Motor neuron (in vitro differentiated cells): ENCODE data around the gene ATG2B. TPM values are rescaled to one million over a fixed set of nuclear protein-coding genes. Genes with fewer than 3 reads are reported as not detected.

Experiments used
- ATAC-seq, 8 experiments: fragments of 200-7000 bp; cut with Tn5 transposase; replicated peaks in 6 of 8; 2 replicates each; pipeline ENCODE4 v1.8.0; 2021; ENCODE audit warnings: mild to moderate bottlenecking in 8 of 8, moderate library complexity in 8 of 8
- H3K27ac ChIP-seq, 2 donors: fragments of 250-450 bp; sonication (Bioruptor Pico); 2 replicates each; pipeline ENCODE4 v1.9.0; 2021; ENCODE audit warnings: antibody characterized with exemption in 2 of 2, mild to moderate bottlenecking in 2 of 2, moderate library complexity in 1 of 2
- H3K4me1 ChIP-seq, 2 donors: fragments of 250-450 bp; sonication (Bioruptor Pico); replicated peaks in 1 of 2; 2 replicates each; pipeline ENCODE4 v1.6.1; 2021; ENCODE audit warnings: antibody characterized with exemption in 2 of 2, mild to moderate bottlenecking in 2 of 2, moderate library complexity in 1 of 2
- H3K4me3 ChIP-seq, 5 donors: fragments of 250-450 bp; sonication (Bioruptor Pico); 2 replicates each; pipeline ENCODE4 v1.9.0; 2021; ENCODE audit warnings: antibody characterized with exemption in 5 of 5, mild to moderate bottlenecking in 5 of 5, moderate library complexity in 4 of 5
- WGBS, 10 experiments: fragments of 450-650 bp; shearing (Covaris generic); methylation state at CpG; one replicate each; pipeline ENCODE4 v1.0.0; 2022; 5-methylcytosine and 5-hydroxymethylcytosine counted together
- in situ Hi-C, 9 experiments: fragments of 400-800 bp; cut with MboI; loops; one replicate each; pipeline ENCODE4 v1.15.0; 2021; ENCODE audit warnings: low sequenced_read_pairs in 9 of 9, low pct_unique_long_range_greater_than_20kb in 2 of 9; ENCODE audit not compliant: unreplicated experiment in 9 of 9
- total RNA-seq, 8 experiments: library from RNA; unstranded; fragments of 300-600 nt; gene quantifications; 2 replicates each; pipeline versions ENCODE4 v1.2.3 to v1.2.4, GENCODE V29; 2022

ATG2B gene
- total RNA-seq, 8 experiments from 2014 or later = 11.1 to 27.3 (median 16.7) TPM

DNA sequence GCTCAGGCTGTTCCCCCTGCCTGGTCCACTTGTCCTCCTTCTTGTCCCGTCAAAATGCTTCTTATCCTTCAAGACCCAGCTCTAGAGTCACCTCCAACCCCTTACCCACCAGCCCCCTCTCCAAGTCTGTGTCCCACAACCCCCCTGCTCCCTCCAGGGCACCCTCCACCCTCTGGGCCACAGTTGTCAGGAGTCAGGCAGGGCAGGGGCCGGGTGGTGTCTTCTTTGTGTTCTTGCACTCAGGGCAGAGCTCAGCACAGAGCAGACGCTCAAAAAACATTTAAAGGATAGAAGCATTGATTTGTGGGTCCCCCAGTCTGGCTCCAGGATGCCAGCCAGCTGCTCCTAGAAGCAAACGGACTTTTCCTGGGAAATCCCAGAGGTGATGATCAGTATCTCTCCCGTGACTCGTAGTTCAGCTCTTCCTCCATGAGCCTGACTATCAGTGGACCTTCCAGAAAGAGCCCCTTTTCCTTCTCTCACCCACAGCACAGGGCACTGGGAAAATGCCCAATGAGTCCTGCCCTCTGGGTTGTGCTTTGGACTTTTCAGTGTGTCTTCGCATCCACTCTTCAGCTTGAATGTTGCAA lies 124.4 kb downstream of the ATG2B start:
- no peak for ATAC-seq
- in situ Hi-C loops = no loop called here
- WGBS, 10 experiments = 83 to 100% (median 93%) methylated on average over 1 to 4 of the region's 7 CpGs; no CpG with 5 or more reads in 5 of the 10 experiments
- no peak overlapping the region for H3K4me3 ChIP-seq
- H3K4me1 ChIP-seq = no peaks in the 10 kb centered on the region
- no peak overlapping the region for H3K27ac ChIP-seq

DNA sequence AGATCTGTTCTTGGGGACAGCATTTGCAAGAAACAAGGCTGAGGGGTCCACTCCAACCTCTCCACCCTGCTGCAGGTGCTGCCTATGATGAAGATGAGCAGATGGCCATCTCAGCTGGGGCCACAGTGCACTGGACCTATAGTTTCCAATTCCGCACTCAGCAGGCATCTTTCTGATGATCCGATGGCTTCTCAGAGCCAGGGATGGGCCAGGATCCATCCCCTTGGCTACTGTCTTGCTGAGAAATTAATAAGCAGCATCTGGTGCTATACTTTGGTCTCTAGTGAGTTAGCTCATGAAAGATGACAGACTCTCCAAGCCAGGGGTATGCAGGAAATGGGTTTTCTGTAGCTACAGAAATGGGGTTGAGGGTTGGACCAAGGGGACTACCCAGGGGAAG lies 125.5 kb downstream of the ATG2B start:
- no peak overlapping the region for H3K4me3 ChIP-seq
- 75 to 100% methylated on average over 1 of the region's 2 CpGs; no CpG with 5 or more reads in 8 of the 10 experiments for WGBS, 10 experiments
- ATAC-seq = no peak
- in situ Hi-C loops = no loop called here
- no peaks in the 10 kb centered on the region for H3K4me1 ChIP-seq
- H3K27ac ChIP-seq = no peak overlapping the region

DNA sequence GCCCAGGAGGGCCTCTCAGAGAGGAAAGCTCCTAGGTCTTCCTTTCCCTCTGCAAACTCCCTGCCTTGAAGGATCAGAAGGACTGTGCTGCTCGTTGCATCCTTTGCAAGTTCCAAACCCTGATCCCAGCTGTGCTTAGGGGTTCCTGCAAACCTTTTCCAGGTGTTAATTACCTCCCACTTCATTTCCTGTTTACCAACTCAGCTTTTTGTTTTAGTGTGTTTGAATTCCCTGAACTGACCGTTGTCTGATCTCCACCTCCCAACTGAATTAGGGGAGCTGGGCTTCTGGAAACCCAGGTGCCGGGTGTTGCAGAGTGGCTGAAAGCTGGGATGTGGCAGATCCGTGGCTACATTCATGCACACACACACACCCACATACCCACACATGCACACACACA lies 127.7 kb downstream of the ATG2B start:
- in situ Hi-C loops = no loop called here
- H3K4me1 ChIP-seq = no peaks in the 10 kb centered on the region
- H3K4me3 ChIP-seq = no peak overlapping the region
- WGBS, 10 experiments = 50 to 100% (median 86%) methylated on average over 1 to 4 of the region's 4 CpGs; no CpG with 5 or more reads in 1 of the 10 experiments
- no peak for ATAC-seq
- H3K27ac ChIP-seq = no peak overlapping the region

DNA sequence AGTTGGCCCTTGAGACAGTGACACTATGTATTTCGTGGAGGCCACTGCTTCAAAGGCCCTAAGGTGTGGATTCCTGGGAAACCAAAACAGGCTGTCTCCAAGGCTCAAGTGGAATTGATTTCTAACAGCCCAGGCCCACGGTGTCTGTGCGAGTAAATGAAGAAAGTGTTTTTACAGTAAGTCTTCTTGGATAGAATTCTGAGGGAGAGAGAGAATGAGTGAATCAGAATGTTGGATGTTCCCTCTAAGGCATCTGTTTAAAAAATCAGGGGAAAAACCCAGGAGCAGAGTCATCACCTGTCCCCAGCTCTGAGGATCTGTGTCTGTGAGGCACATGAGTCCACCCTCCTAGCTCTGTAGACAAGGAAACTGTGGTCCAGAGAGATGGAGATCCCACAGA lies 129.5 kb downstream of the ATG2B start:
- Histone ChIP-seq H3K4me1 (no peaks in the 10 kb centered on the region), H3K4me3 (no peak overlapping the region), H3K27ac (no peak overlapping the region)
- WGBS, 10 experiments = 81 to 90% (median 83%) methylated on average over 2 to 3 of the region's 3 CpGs; no CpG with 5 or more reads in 7 of the 10 experiments
- in situ Hi-C loops = no loop called here
- peak in 1 of 8 experiments; percentile 1 for ATAC-seq

DNA sequence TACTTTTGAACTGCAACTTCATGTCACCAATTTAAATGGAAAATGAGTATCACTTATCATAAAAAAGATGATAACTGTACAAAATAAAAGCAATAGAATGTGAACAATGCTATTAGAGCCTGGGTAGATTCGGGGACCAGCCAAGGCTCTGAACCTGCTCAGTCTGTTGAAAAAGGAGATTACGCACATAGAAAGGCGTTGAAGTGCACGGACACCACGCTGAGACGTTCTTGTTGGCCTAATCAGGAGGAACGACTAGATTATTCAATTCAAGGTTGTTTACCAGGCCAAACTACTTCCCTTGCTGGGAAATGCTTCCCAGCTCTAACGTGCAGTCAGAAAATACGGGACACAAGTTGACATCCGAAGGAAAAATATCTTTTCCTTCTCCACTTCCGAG lies 130.6 kb downstream of the ATG2B start:
- whole genome bisulfite sequencing, 10 experiments = 46 to 100% (median 76%) methylated on average over 3 to 9 of the region's 11 CpGs
- no peak overlapping the region for H3K27ac ChIP-seq
- in situ Hi-C loops = no loop called here
- H3K4me3 ChIP-seq = no peak overlapping the region
- ATAC-seq = no peak
- H3K4me1 ChIP-seq = no peaks in the 10 kb centered on the region

DNA sequence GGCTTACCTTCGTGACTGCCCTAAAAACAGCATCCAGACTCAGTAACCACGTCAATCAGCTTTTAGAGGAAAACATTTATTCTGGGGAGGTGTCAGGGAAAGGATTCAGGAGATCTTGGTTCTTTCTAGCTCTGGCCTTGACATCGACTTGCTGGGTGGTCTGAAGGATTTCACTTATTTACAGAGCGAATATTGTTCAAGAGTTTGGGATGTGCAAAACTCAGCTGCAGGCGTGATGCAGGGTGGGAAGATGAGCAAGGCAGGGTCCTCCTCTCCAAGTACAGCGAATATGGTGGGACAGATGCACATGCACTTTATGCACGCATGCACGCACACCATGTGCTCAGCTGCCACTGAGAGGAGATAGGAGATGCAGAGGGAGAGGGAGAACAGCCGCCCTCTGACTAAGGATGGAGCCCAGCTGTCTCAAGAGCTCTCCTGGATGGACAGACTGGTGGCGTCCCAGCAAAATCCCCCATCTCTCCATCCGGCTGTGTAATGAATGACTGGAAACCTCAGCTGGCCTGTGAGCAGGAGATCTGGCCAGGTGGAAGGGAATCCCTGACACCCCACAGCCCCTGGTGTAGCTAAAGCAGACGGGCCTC lies 131.5 kb downstream of the ATG2B start:
- Histone ChIP-seq H3K4me1 (no peaks in the 10 kb centered on the region), H3K27ac (no peak overlapping the region), H3K4me3 (no peak overlapping the region)
- 55 to 93% (median 80%) methylated on average over 1 to 9 of the region's 12 CpGs; no CpG with 5 or more reads in 3 of the 10 experiments for WGBS, 10 experiments
- in situ Hi-C loops = no loop called here
- peak in 1 of 8 experiments; percentile 2 for ATAC-seq

DNA sequence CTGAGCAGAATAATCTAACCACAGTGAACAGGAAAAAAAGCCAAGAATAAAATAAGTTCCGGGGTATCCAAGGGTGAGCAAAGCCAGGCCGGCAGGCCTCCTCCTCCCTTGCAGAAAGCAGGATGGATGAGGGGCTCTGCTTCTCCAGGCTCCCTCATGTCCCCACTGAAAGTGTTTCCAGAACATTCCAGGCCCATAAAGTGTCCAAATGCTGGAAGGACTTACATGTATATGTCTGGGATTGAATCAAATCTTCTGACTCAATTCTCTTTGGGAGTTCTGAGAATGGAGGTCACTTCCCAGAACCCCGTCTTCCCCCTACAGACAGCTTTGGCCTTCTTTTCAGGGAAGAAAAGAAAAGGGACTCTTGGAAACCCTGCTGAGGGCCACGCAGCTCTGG lies 132.1 kb downstream of the ATG2B start:
- H3K4me3 ChIP-seq = no peak overlapping the region
- ATAC-seq = no peak
- in situ Hi-C loops = no loop called here
- no peaks in the 10 kb centered on the region for H3K4me1 ChIP-seq
- WGBS, 10 experiments = 67 to 100% (median 90%) methylated on average over 1 to 4 of the region's 4 CpGs; no CpG with 5 or more reads in 2 of the 10 experiments
- H3K27ac ChIP-seq = no peak overlapping the region

DNA sequence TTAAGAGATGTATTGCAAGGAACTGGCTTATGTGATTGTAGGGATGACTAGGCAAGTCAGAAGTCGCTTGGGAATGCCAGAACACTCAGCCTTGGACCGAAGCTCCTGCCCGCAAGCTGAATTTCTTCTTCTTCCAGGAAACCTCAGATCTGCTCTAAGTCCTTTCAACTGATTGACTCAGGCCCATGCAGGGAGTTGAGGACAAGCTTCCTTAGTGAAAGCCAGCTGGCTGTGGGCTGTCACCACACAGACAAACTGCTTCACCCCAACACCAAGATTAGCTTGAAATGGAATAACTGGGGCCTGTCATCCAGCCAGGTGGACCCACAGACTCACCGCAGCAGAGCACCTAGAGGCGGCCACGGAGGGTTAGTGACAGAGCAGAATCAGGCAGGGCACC lies 133.8 kb downstream of the ATG2B start:
- Histone ChIP-seq H3K4me3 (no peak overlapping the region), H3K4me1 (no peaks in the 10 kb centered on the region), H3K27ac (no peak overlapping the region)
- in situ Hi-C loops = no loop called here
- ATAC-seq = no peak
- WGBS, 10 experiments = 84 to 100% (median 93%) methylated on average over 1 to 6 of the region's 6 CpGs; no CpG with 5 or more reads in 2 of the 10 experiments

Other genes with a start within 250 kb of the ATG2B start
- gene BDKRB2, start 158.5 kb downstream of the ATG2B start, total RNA-seq = 100 to 1,000 TPM in 2 of 8 experiments, 10 to 100 TPM in 1, 1 to 10 TPM in 1, under 1 TPM in 4; 0.11 to 321 (median 0.90) TPM
- gene BDKRB1, start 107.1 kb downstream of the ATG2B start, total RNA-seq = 1 to 10 TPM in 3 of 8 experiments, under 1 TPM in 4, not detected in 1; 0.19 to 4.7 (median 0.27) TPM
- gene GSKIP, start 185 bp upstream of the ATG2B start, total RNA-seq = 10 to 100 TPM; 13.6 to 32.6 (median 24.6) TPM
- gene AK7, start 28.8 kb upstream of the ATG2B start, total RNA-seq = 10 to 100 TPM in 1 of 8 experiments, 1 to 10 TPM in 4, under 1 TPM in 3; 0.40 to 23.8 (median 1.1) TPM
- 100 to 1,000 TPM in 5 of 8 experiments, 10 to 100 TPM in 3; 88.2 to 205 (median 126) TPM for gene PAPOLA, start 139.0 kb upstream of the ATG2B start, total RNA-seq